Liver (tissue), 9 donors: Measurements from ENCODE around the gene EML6. TPM values are rescaled to one million over a fixed set of nuclear protein-coding genes. Genes with fewer than 3 reads are reported as not detected.

Experiments used
- DNase-seq: peaks from one replicate; pipeline ENCODE4 v3.0.0-alpha.2; 2017; ENCODE audit warnings: low spot score
- H3K27ac ChIP-seq, 2 donors: one replicate each; pipeline ENCODE4 v1.7.0; 2013; ENCODE audit warnings: inconsistent platforms in 2 of 2, low read length in 2 of 2, control low read depth in 1 of 2, low read depth in 1 of 2, mild to moderate bottlenecking in 1 of 2
- H3K27me3 ChIP-seq, 4 donors: one replicate each; pipeline versions ENCODE4 v1.6.1 to v1.7.0; 2013; ENCODE audit warnings: low read length in 3 of 4, inconsistent platforms in 1 of 4, mild to moderate bottlenecking in 1 of 4, moderate library complexity in 1 of 4; ENCODE audit not compliant: control insufficient read depth in 4 of 4, insufficient read depth in 4 of 4
- H3K36me3 ChIP-seq, 4 donors: one replicate each; pipeline versions ENCODE4 v1.6.1 to v1.7.0; 2013; ENCODE audit warnings: low read length in 3 of 4, mild to moderate bottlenecking in 3 of 4, low read depth in 1 of 4, moderate library complexity in 1 of 4; ENCODE audit not compliant: control insufficient read depth in 4 of 4, insufficient read depth in 3 of 4
- H3K4me1 ChIP-seq, 4 donors: one replicate each; pipeline versions ENCODE4 v1.6.1 to v1.7.0; 2013; ENCODE audit warnings: low read length in 3 of 4, mild to moderate bottlenecking in 3 of 4, moderate library complexity in 1 of 4; ENCODE audit not compliant: control insufficient read depth in 4 of 4, insufficient read depth in 4 of 4
- H3K4me3 ChIP-seq, 3 donors: one replicate each; pipeline versions ENCODE4 v1.6.1 to v1.7.0; 2013; ENCODE audit warnings: low read length in 3 of 3, control low read depth in 1 of 3, low read depth in 1 of 3, mild to moderate bottlenecking in 1 of 3
- H3K9ac ChIP-seq, 2 donors: one replicate each; pipeline ENCODE4 v1.7.0; 2013; ENCODE audit warnings: low read length in 2 of 2, mild to moderate bottlenecking in 2 of 2, moderate library complexity in 2 of 2, control low read depth in 1 of 2, low read depth in 1 of 2
- H3K9me3 ChIP-seq, 4 donors: one replicate each; pipeline versions ENCODE4 v1.6.1 to v1.7.0; 2013; ENCODE audit warnings: low read length in 3 of 4; ENCODE audit not compliant: control insufficient read depth in 4 of 4
- EGR1 ChIP-seq, 2 donors: IDR thresholded peaks; 2 replicates each; pipeline ENCODE4 v1.6.1; 2016 to 2018; ENCODE audit warnings: antibody characterized with exemption in 2 of 2, low read depth in 2 of 2
- FOXA1 ChIP-seq: IDR thresholded peaks from 2 replicates; pipeline ENCODE4 v1.6.1; 2016; ENCODE audit warnings: antibody characterized with exemption
- FOXA2 ChIP-seq: IDR thresholded peaks from 2 replicates; pipeline ENCODE4 v1.6.1; 2016; ENCODE audit warnings: antibody characterized with exemption
- GABPA ChIP-seq, 2 donors: IDR thresholded peaks in 1 of 2; conservative IDR thresholded peaks in 1 of 2; 2 replicates each; pipeline ENCODE4 v1.6.1; 2016; ENCODE audit warnings: antibody characterized with exemption in 2 of 2, mild to moderate bottlenecking in 1 of 2, moderate library complexity in 1 of 2
- HNF4G ChIP-seq: IDR thresholded peaks from 2 replicates; pipeline ENCODE4 v1.6.1; 2016; ENCODE audit warnings: antibody characterized with exemption
- JUND ChIP-seq, 2 donors: IDR thresholded peaks; 2 replicates each; pipeline ENCODE4 v1.6.1; 2016; ENCODE audit warnings: antibody characterized with exemption in 2 of 2
- NR2F2 ChIP-seq: IDR thresholded peaks from 2 replicates; pipeline ENCODE4 v1.6.1; 2016; ENCODE audit warnings: antibody characterized with exemption
- RAD21 ChIP-seq, 2 donors: IDR thresholded peaks; 2 replicates each; pipeline ENCODE4 v1.6.1; 2016; ENCODE audit warnings: antibody characterized with exemption in 2 of 2, mild to moderate bottlenecking in 2 of 2
- RXRA ChIP-seq, 2 donors: IDR thresholded peaks; 2 replicates each; pipeline ENCODE4 v1.6.1; 2017 to 2018; ENCODE audit warnings: antibody characterized with exemption in 2 of 2, mild to moderate bottlenecking in 1 of 2
- SP1 ChIP-seq: IDR thresholded peaks from 2 replicates; pipeline ENCODE4 v1.6.1; 2018; ENCODE audit warnings: antibody characterized with exemption, mild to moderate bottlenecking
- TAF1 ChIP-seq: conservative IDR thresholded peaks from 2 replicates; pipeline ENCODE4 v1.6.1; 2016; ENCODE audit warnings: antibody characterized with exemption, mild to moderate bottlenecking
- YY1 ChIP-seq: IDR thresholded peaks from 2 replicates; pipeline ENCODE4 v1.6.1; 2016; ENCODE audit warnings: antibody characterized with exemption, mild to moderate bottlenecking
- WGBS: extraction: QIAGEN DNeasy Blood & Tissue Kit; methylation state at CpG from one replicate; pipeline ENCODE4 v1.1.7; 2013; 5-methylcytosine and 5-hydroxymethylcytosine counted together
- polyA plus RNA-seq, 2 donors: library from polyadenylated mRNA; stranded (reverse) in 1 of 2; unstranded in 1 of 2; fragments of 200-250 nt in 1 of 2; fragments of >200 nt in 1 of 2; fragmentation: Nextera tagmentation in 1 of 2; extraction: Ambion mirVana in 1 of 2; gene quantifications; one replicate each; pipeline versions ENCODE4 v1.2.1 to v1.2.3, GENCODE V29; 2013 to 2015
- total RNA-seq, 2 donors: library from RNA; depleted of rRNA; stranded (reverse); fragments of >200 nt; gene quantifications; one replicate each; pipeline ENCODE4 v1.2.3, GENCODE V29; 2014
- TF ChIP-seq, protein P1 (sequence below): IDR thresholded peaks from 2 replicates; pipeline ENCODE4 v1.6.1; 2016; ENCODE audit warnings: antibody characterized with exemption
- TF ChIP-seq, protein P2 (sequence below): IDR thresholded peaks from 2 replicates; pipeline ENCODE4 v1.6.1; 2016; ENCODE audit warnings: antibody characterized with exemption, mild to moderate bottlenecking
- TF ChIP-seq, protein P3 (sequence below): fragments of 150-350 bp; IDR thresholded peaks from 2 replicates; pipeline ENCODE4 v1.5.1; 2017; ENCODE audit warnings: improper control_type of control experiment, low read depth, low read length; ENCODE audit not compliant: missing input control
- TF ChIP-seq, protein P4 (sequence below): IDR thresholded peaks from 2 replicates; pipeline ENCODE4 v1.6.1; 2016; ENCODE audit warnings: antibody characterized with exemption
- TF ChIP-seq, protein P5 (sequence below): IDR thresholded peaks from 2 replicates; pipeline ENCODE4 v1.6.1; 2016; ENCODE audit warnings: antibody characterized with exemption
- donor health status: healthy.
- donor health status: healthy.
- donor health status: healthy.
- donor health status: healthy.
- donor health status: healthy.

The EML6 gene
- total and polyA plus RNA-seq, 4 donors: 0.33 to 3.0 (median 1.4) TPM

DNA sequence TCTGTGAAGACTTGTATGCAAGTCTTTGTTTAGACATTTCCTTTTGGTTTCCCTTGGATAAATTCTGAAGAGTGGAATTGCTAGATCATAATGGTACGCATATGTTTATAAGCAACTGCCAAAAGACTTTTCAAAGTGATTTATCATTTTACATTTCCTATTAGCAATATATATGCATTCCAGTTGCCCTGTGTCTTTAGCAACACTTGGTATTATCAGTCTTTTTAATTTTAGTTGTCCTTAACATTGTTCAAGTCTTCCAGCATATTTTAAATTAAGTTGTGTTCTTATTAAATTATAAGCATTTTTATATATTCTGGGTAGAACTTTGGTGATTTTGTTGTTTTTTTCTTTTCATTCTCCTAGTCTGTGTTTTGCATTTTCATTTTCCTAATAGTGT is 81.8 kb downstream of the EML6 start:
- TF ChIP-seq HNF4G (no peak), RXRA (IDR thresholded peaks at IDR 0.05) (no peak), YY1 (no peak), FOXA2 (no peak), RAD21 (IDR thresholded peaks at IDR 0.05) (no peak), GABPA (IDR thresholded peaks at IDR 0.05 in 1 of 2, conservative IDR thresholded peaks at IDR 0.05 in 1 of 2) (no peak), JUND (IDR thresholded peaks at IDR 0.05) (no peak), EGR1 (IDR thresholded peaks at IDR 0.05; ENCODE audit: low read depth in 2 of 2) (no peak), SP1 (no peak), FOXA1 (no peak), TAF1 (no peak), NR2F2 (no peak)
- TF ChIP-seq, protein P1, sequence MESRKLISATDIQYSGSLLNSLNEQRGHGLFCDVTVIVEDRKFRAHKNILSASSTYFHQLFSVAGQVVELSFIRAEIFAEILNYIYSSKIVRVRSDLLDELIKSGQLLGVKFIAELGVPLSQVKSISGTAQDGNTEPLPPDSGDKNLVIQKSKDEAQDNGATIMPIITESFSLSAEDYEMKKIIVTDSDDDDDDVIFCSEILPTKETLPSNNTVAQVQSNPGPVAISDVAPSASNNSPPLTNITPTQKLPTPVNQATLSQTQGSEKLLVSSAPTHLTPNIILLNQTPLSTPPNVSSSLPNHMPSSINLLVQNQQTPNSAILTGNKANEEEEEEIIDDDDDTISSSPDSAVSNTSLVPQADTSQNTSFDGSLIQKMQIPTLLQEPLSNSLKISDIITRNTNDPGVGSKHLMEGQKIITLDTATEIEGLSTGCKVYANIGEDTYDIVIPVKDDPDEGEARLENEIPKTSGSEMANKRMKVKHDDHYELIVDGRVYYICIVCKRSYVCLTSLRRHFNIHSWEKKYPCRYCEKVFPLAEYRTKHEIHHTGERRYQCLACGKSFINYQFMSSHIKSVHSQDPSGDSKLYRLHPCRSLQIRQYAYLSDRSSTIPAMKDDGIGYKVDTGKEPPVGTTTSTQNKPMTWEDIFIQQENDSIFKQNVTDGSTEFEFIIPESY: no peak
- TF ChIP-seq, protein P2, sequence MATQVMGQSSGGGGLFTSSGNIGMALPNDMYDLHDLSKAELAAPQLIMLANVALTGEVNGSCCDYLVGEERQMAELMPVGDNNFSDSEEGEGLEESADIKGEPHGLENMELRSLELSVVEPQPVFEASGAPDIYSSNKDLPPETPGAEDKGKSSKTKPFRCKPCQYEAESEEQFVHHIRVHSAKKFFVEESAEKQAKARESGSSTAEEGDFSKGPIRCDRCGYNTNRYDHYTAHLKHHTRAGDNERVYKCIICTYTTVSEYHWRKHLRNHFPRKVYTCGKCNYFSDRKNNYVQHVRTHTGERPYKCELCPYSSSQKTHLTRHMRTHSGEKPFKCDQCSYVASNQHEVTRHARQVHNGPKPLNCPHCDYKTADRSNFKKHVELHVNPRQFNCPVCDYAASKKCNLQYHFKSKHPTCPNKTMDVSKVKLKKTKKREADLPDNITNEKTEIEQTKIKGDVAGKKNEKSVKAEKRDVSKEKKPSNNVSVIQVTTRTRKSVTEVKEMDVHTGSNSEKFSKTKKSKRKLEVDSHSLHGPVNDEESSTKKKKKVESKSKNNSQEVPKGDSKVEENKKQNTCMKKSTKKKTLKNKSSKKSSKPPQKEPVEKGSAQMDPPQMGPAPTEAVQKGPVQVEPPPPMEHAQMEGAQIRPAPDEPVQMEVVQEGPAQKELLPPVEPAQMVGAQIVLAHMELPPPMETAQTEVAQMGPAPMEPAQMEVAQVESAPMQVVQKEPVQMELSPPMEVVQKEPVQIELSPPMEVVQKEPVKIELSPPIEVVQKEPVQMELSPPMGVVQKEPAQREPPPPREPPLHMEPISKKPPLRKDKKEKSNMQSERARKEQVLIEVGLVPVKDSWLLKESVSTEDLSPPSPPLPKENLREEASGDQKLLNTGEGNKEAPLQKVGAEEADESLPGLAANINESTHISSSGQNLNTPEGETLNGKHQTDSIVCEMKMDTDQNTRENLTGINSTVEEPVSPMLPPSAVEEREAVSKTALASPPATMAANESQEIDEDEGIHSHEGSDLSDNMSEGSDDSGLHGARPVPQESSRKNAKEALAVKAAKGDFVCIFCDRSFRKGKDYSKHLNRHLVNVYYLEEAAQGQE: no peak
- TF ChIP-seq, protein P3, sequence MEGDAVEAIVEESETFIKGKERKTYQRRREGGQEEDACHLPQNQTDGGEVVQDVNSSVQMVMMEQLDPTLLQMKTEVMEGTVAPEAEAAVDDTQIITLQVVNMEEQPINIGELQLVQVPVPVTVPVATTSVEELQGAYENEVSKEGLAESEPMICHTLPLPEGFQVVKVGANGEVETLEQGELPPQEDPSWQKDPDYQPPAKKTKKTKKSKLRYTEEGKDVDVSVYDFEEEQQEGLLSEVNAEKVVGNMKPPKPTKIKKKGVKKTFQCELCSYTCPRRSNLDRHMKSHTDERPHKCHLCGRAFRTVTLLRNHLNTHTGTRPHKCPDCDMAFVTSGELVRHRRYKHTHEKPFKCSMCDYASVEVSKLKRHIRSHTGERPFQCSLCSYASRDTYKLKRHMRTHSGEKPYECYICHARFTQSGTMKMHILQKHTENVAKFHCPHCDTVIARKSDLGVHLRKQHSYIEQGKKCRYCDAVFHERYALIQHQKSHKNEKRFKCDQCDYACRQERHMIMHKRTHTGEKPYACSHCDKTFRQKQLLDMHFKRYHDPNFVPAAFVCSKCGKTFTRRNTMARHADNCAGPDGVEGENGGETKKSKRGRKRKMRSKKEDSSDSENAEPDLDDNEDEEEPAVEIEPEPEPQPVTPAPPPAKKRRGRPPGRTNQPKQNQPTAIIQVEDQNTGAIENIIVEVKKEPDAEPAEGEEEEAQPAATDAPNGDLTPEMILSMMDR: no peak
- TF ChIP-seq, protein P4, sequence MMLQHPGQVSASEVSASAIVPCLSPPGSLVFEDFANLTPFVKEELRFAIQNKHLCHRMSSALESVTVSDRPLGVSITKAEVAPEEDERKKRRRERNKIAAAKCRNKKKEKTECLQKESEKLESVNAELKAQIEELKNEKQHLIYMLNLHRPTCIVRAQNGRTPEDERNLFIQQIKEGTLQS: no peak
- TF ChIP-seq, protein P5, sequence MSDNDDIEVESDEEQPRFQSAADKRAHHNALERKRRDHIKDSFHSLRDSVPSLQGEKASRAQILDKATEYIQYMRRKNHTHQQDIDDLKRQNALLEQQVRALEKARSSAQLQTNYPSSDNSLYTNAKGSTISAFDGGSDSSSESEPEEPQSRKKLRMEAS: no peak
- DNase-seq: no peak
- Histone ChIP-seq H3K27ac (no peak overlapping the region), H3K9me3 (no peaks in the 10 kb centered on the region), H3K27me3 (no peaks in the 10 kb centered on the region), H3K9ac (no peak overlapping the region), H3K4me3 (no peak overlapping the region), H3K36me3 (no peaks in the 10 kb centered on the region), H3K4me1 (no peaks in the 10 kb centered on the region)
- WGBS: 91% methylated on average over 1 of the region's 1 CpG

DNA sequence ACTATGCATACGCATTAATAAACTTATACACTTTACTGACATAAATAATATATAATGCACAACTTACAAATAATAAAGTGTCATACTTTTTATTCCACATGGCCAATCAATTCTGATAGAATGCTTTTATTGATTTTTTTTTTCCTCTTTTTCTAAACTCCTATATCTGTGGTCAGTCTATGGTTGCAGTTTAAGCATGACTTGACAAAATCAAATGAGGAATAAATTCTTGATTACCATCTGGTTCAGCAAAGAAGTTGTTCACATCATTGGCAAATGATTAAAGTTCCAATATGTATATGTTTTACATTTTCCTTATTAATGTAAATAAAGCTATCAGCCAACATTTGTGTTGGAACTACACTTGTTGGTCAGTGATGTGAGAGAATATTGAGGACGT is 83.5 kb downstream of the EML6 start:
- TF ChIP-seq SP1: no peak
- TF ChIP-seq RXRA (IDR thresholded peaks at IDR 0.05): no peak
- no peak for TF ChIP-seq FOXA1
- TF ChIP-seq, protein P4: no peak
- TF ChIP-seq GABPA (IDR thresholded peaks at IDR 0.05 in 1 of 2, conservative IDR thresholded peaks at IDR 0.05 in 1 of 2): no peak
- TF ChIP-seq, protein P5: no peak
- no peak for TF ChIP-seq YY1
- no peak for TF ChIP-seq FOXA2
- Histone ChIP-seq H3K4me1 (no peaks in the 10 kb centered on the region), H3K27me3 (no peaks in the 10 kb centered on the region), H3K36me3 (no peaks in the 10 kb centered on the region), H3K4me3 (no peak overlapping the region), H3K9ac (no peak overlapping the region), H3K27ac (no peak overlapping the region), H3K9me3 (no peaks in the 10 kb centered on the region)
- WGBS: 92% methylated on average over 2 of the region's 2 CpGs
- DNase-seq: no peak
